Fibroblast of lung (primary cell): Measurements from ENCODE around the gene ACP4. TPM values are rescaled to one million over a fixed set of nuclear protein-coding genes. Genes with fewer than 3 reads are reported as not detected.
"Not testable (repeated sequence)": the region's sequence is repeated elsewhere in the genome, so short reads cannot be mapped to it uniquely, and the experiment has no call there.

Source experiments
- DNase-seq, 2 donors: peaks; one replicate each; pipeline versions ENCODE4 v3.0.0 to v3.0.0-alpha.2; 2010; ENCODE audit warnings: low read depth in 2 of 2
- H2AFZ ChIP-seq: 2 replicates; pipeline ENCODE4 v1.5.1; 2012; ENCODE audit warnings: low read length, control low read depth, inconsistent platforms
- H3K27ac ChIP-seq: 2 replicates; pipeline ENCODE4 v1.5.1; 2011; ENCODE audit warnings: low read length, control low read depth; ENCODE audit not compliant: insufficient read depth
- H3K27me3 ChIP-seq: 2 replicates; pipeline ENCODE4 v1.5.1; 2011; ENCODE audit warnings: mild to moderate bottlenecking, low read length; ENCODE audit not compliant: control insufficient read depth, insufficient read depth
- H3K36me3 ChIP-seq: 2 replicates; pipeline ENCODE4 v1.5.1; 2011; ENCODE audit warnings: low read length; ENCODE audit not compliant: control insufficient read depth, insufficient read depth
- H3K4me1 ChIP-seq: 2 replicates; pipeline ENCODE4 v1.5.1; 2011; ENCODE audit warnings: low read length; ENCODE audit not compliant: control insufficient read depth, insufficient read depth; ENCODE audit errors: extremely low read depth
- H3K4me2 ChIP-seq: 2 replicates; pipeline ENCODE4 v1.5.1; 2011; ENCODE audit warnings: low read length, control low read depth; ENCODE audit not compliant: insufficient read depth; ENCODE audit errors: extremely low read depth
- H3K4me3 ChIP-seq, 4 experiments: fragments of 200-600 bp in 1 of 4; sonication (generic) in 1 of 4; replicated peaks in 1 of 4; 2 replicates each; pipeline ENCODE4 v1.5.1; 2011 to 2016; ENCODE audit warnings: low read length in 4 of 4, low read depth in 3 of 4, mild to moderate bottlenecking in 3 of 4, control low read depth in 2 of 4, inconsistent platforms in 1 of 4, mixed read lengths in 1 of 4; ENCODE audit not compliant: insufficient read depth in 1 of 4; ENCODE audit errors: control extremely low read depth in 1 of 4
- H3K79me2 ChIP-seq: 2 replicates; pipeline ENCODE4 v1.5.1; 2012; ENCODE audit warnings: mild to moderate bottlenecking, low read length, inconsistent platforms; ENCODE audit not compliant: control insufficient read depth, insufficient read depth
- H3K9ac ChIP-seq: 2 replicates; pipeline ENCODE4 v1.5.1; 2011; ENCODE audit warnings: mild to moderate bottlenecking, low read length, control low read depth; ENCODE audit not compliant: insufficient read depth
- H3K9me3 ChIP-seq: 2 replicates; pipeline ENCODE4 v1.5.1; 2012; ENCODE audit warnings: low read depth, low read length; ENCODE audit not compliant: control insufficient read depth, insufficient read depth
- H4K20me1 ChIP-seq: 2 replicates; pipeline ENCODE4 v1.5.1; 2011; ENCODE audit warnings: low read length; ENCODE audit not compliant: control insufficient read depth, insufficient read depth; ENCODE audit errors: extremely low read depth
- CTCF ChIP-seq, 2 donors: IDR thresholded peaks in 1 of 2; conservative IDR thresholded peaks in 1 of 2; 1 replicate in 1 of 2; 2 replicates in 1 of 2; pipeline ENCODE4 v1.5.1; 2011 to 2012; ENCODE audit warnings: low read length in 2 of 2, control low read depth in 1 of 2, inconsistent platforms in 1 of 2, low read depth in 1 of 2, mild to moderate bottlenecking in 1 of 2
- EZH2 ChIP-seq: IDR thresholded peaks from 2 replicates; pipeline ENCODE4 v1.5.1; 2012; ENCODE audit warnings: low read length, control low read depth, mild to moderate bottlenecking; ENCODE audit errors: missing control alignments
- polyA plus RNA-seq, 2 donors: library from polyadenylated mRNA; depleted of rRNA in 1 of 2; stranded (reverse) in 1 of 2; unstranded in 1 of 2; fragments of >200 nt; gene quantifications; 2 replicates each; pipeline ENCODE4 v1.2.1, GENCODE V29; 2011 to 2012; ENCODE audit warnings: missing spikeins in 1 of 2
- total RNA-seq: library from RNA; depleted of rRNA; stranded (reverse); fragments of >200 nt; gene quantifications from 2 replicates; pipeline ENCODE4 v1.2.1, GENCODE V29; 2014

ACP4 gene
- total and polyA plus RNA-seq, 2 donors (not counting 1 experiment from before 2014, with no cell fraction given), result not detected

- no peak overlapping the region for H3K4me2 ChIP-seq
- H3K36me3 ChIP-seq, result no peaks in the 10 kb centered on the region
- no peak overlapping the region for H2AFZ ChIP-seq
- no peak overlapping the region for H3K9ac ChIP-seq
- DNase-seq, result peak; percentile 2 to 23
- H3K27ac ChIP-seq, result no peak overlapping the region
- no peaks in the 10 kb centered on the region for H4K20me1 ChIP-seq
- H3K27me3 ChIP-seq, result no peaks in the 10 kb centered on the region
- no peaks in the 10 kb centered on the region for H3K9me3 ChIP-seq
- TF ChIP-seq EZH2, result no peak
- TF ChIP-seq CTCF (conservative IDR thresholded peaks at IDR 0.05 in 1 of 2, IDR thresholded peaks at IDR 0.05 in 1 of 2; ENCODE audit: low read depth in 1 of 2, low read length in 2 of 2), result no peak
- H3K79me2 ChIP-seq, result no peaks in the 10 kb centered on the region
- no peaks in the 10 kb centered on the region for H3K4me1 ChIP-seq
- no peak overlapping the region for H3K4me3 ChIP-seq
These were observed 30.3 kb upstream of the ACP4 start for GRCh38 chr19:50759886-50760285.

- H3K27ac ChIP-seq, DNase-seq, H3K4me3 ChIP-seq, H3K36me3 ChIP-seq, H3K4me2 ChIP-seq, H2AFZ ChIP-seq, H4K20me1 ChIP-seq, H3K9ac ChIP-seq, H3K4me1 ChIP-seq, H3K27me3 ChIP-seq, H3K9me3 ChIP-seq, H3K79me2 ChIP-seq: not testable (repeated sequence)
These were observed 28.7 kb upstream of the ACP4 start for GRCh38 chr19:50761501-50761900.

GRCh38 chr19:50763521-50763920, 26.7 kb upstream of the ACP4 start:
- not testable (repeated sequence) for H3K9me3 ChIP-seq, DNase-seq

GRCh38 chr19:50764409-50764808, 25.8 kb upstream of the ACP4 start:
- Histone ChIP-seq H3K27ac (no peak overlapping the region), H3K79me2 (no peaks in the 10 kb centered on the region), H4K20me1 (no peaks in the 10 kb centered on the region), H3K4me1 (no peaks in the 10 kb centered on the region), H3K27me3 (no peaks in the 10 kb centered on the region), H3K36me3 (no peaks in the 10 kb centered on the region), H3K4me2 (no peak overlapping the region), H3K9me3 (no peaks in the 10 kb centered on the region), H3K9ac (no peak overlapping the region), H3K4me3 (no peak overlapping the region), H2AFZ (no peak overlapping the region)
- no peak for DNase-seq
- TF ChIP-seq CTCF (conservative IDR thresholded peaks at IDR 0.05 in 1 of 2, IDR thresholded peaks at IDR 0.05 in 1 of 2; ENCODE audit: low read depth in 1 of 2, low read length in 2 of 2) (no peak), EZH2 (no peak)

More at GRCh38 chr19:50763521-50763920, 26.7 kb upstream of the ACP4 start:
- not testable (repeated sequence) for H3K4me2 ChIP-seq, H3K79me2 ChIP-seq, H3K36me3 ChIP-seq, H4K20me1 ChIP-seq, H3K27me3 ChIP-seq, H3K27ac ChIP-seq, H3K4me3 ChIP-seq, H3K4me1 ChIP-seq, H3K9ac ChIP-seq, H2AFZ ChIP-seq

GRCh38 chr19:50766746-50767145, 23.5 kb upstream of the ACP4 start:
- not testable (repeated sequence) for H3K4me2 ChIP-seq, H3K4me3 ChIP-seq, H3K36me3 ChIP-seq, H2AFZ ChIP-seq, H3K9ac ChIP-seq, H3K27ac ChIP-seq, H3K27me3 ChIP-seq, H3K79me2 ChIP-seq, H3K4me1 ChIP-seq, H3K9me3 ChIP-seq, DNase-seq, H4K20me1 ChIP-seq

GRCh38 chr19:50767263-50767662, 23.0 kb upstream of the ACP4 start:
- not testable (repeated sequence) for DNase-seq, H3K4me3 ChIP-seq, H3K9me3 ChIP-seq, H3K4me2 ChIP-seq, H4K20me1 ChIP-seq, H3K27ac ChIP-seq, H3K27me3 ChIP-seq, H3K36me3 ChIP-seq, H3K4me1 ChIP-seq, H3K9ac ChIP-seq, H3K79me2 ChIP-seq, H2AFZ ChIP-seq
